NCI-H1048 (cell line): ENCODE measurements around the gene SLC1A4.
"Not testable (repeated sequence)": the region's sequence is repeated elsewhere in the genome, so short reads cannot be mapped to it uniquely, and the experiment has no call there.

ENCODE experiments used
- DNase-seq: peaks from one replicate; lab custom pipeline; 2025; lab: John Stamatoyannopoulos, UW

SLC1A4 gene

DNA sequence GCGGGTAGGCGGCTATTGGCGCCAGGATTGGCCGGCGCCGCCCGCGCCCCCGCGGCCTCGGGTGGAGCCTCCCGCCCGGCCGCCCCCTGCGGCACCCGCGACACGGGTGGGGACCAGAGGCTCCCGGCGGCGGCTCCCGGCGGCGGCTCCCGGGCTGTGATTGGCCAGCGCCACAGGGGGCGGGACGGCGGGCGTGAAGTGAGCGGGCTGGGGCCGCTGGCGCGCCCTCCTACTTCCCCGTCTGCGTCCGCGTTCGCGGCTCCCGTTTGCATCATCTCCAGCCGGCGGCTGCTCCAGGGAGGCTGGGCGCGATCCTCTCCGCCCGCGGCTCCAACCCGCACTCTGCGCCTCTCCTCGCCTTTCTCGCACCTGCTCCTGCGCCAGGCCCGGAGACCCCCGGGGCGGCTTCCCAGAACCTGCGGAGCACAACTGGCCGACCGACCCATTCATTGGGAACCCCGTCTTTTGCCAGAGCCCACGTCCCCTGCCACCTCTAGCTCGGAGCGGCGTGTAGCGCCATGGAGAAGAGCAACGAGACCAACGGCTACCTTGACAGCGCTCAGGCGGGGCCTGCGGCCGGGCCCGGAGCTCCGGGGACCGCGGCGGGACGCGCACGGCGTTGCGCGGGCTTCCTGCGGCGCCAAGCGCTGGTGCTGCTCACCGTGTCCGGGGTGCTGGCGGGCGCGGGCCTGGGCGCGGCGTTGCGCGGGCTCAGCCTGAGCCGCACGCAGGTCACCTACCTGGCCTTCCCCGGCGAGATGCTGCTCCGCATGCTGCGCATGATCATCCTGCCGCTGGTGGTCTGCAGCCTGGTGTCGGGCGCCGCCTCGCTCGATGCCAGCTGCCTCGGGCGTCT, at the start of gene SLC1A4:
Gene SLC1A4 (plus strand): TSS at position 274 of the 856 bp plus-strand sequence. CDS start 245 bp downstream, at position 519.
- peak; percentile 59 for DNase-seq

DNA sequence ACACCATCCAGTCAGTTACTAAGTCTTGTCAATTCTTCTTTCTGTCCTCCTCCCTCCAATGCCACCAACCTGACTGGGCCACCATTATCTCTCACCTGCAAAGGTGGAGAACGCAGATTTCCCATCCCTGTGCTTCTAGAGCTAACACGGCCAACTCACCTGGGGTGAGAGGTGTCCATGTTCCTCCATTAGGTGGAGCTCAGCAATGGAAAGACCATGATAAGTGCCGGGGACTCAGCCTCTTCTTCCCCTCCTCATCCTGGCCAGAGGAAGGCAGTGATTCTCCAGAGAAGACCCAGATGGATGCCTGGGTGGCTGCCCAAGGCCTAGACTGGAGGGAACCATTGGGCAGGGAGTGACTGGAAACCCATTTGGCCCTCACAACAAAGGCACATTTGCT, 48.1 kb upstream of the SLC1A4 start:
- no peak for DNase-seq

DNA sequence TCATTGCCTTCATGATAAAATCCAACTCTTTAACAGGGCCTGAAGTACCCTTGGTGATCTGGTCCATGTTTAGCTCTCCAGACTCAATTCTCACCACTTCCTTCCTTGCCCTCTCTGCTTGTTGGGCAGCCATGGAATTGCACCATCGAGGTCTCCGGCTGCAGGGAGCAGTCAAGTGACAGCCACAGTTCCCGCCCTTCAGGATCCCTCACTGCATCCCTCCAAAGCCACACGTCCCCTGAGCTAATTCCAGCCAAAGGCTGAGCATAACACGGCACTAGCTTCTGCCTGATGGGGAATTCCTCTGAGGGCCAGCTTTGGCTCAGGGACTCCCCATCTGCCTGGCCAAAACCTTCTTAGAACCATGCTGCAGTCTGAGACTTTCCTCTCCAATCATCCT, 47.4 kb upstream of the SLC1A4 start:
- DNase-seq: no peak

DNA sequence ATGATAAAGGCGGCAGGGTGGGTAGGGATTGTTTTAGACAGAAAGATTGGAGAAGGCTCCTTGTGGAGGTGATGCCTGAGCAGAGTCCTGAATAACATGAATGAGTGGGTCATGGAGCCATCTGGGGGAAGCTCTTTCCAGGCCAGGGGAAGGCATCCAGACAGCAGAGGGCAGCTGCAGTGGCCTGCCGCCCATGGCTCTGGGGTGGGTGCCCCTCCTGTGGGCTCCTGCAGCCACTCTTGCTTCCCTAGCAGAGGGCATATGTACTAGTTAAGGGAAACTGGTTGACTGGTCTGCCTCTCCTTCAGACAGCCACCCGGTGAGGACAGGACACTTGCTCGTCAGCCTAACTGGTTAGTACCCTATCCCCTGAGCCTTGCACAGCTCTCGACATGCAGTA, 46.5 kb upstream of the SLC1A4 start:
- no peak for DNase-seq

DNA sequence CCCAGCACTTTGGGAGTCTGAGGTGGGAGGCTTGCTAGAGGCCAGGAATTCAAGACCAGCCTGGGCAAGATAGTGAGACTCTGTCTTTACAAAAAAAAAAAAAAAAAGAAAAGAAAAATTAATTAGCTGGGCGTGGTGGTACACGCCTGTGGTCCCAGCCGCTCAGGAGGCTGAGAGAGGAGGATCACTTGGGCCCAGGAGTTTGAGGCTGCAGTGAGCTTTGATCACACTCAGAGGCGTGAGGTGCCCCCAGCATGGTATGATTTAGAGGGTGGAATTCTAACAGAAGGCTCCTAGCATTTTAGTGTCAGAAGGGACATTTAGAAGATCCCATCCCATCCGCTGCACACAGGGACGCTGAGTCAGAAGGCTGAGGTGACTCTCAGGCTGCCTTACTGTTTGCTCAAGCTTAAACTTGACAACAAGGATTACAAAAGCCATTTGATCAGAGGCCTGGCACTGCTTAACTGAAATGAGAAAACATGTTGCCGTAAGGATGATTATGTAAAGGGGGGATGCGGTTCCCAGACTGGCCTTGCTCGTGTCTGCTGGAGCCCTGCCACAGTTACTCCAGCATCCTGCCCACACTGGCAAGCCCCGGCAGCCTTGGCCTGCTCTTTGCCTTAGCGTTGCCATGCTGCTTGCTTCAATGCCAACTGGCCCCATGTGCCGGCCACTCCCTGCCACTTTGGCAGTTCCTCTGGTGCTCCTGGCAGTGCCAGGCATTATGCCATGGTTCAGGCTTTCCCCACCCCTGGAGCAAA, 45.6 kb upstream of the SLC1A4 start:
- DNase-seq: no peak

DNA sequence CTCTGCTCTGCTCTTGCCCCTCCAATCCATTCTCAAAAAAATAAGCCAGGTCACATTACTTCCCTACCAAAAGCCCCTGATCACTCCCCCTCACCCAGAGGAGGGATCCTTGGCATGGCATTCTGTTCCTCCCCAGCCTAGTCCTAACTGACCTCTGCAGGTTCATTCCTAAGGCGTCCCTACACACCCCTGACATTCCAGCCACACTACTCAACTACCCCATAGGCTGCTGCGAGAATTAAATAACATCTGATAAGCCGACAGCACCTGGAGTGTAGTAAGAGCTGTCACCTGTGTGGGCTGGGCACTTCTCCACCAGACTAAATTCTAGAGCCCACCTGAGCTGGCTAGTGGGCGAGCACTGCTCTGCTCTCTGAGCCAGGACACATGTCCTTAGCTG, 44.7 kb upstream of the SLC1A4 start:
- no peak for DNase-seq

DNA sequence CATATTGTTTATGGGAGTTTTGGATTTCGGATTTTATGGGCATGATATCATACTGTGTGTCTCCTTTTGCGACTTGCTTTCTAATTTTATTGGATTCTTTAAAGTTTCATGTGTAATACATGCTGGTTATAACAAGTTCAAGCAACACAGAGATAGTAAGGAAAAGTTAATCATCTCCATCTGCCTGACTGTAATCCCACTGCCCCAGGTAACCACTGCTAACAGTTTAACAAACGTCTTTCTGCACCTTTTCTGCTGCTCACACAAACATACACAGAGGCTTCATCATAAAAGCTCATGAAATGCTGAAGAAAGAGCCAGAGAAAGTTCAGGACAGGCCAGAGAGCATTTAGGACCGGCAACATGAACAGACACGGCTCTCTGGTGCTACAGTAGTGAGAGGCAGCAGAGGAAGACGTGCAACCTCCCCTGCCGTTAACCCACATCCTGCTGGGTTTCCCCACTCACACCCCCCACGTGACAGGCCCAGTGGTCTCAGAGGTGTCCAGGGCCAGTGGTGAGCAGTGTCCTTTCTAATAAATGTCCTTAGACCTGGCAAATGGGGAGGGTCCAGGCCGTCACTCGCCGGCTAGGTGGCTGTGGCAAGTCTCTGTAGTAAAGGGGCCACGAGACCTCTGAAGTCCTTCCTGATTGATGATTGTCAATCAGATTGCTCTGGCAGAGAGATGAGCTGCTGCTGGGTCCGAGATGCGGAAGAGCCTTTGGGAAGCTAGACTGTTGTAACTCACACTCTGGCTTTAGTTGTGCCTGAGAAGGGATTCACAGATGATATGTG, 43.0 kb upstream of the SLC1A4 start:
- DNase-seq: no peak

DNA sequence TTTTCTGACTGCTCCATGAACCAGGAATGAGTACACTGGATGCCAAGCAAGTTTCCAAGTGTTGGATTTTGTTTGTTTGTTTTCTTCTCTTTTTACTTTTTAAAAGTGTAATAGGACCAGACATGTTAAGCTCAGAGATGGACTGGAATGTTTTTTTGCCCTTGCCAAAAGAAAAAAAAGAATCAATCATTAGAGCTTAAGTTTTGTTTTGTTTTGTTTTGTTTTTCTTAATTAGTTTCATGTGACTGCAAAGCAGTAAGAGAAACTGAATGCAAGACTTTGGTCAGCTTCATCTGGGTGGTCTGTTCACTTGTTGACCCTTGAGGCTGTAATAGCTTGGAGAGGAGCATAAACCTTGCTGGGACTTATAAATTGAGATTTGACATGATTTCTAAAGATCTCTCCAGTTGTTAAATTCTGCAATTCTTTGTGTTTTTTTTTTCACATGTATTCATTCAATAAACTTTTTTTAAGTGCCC, 42.4 kb upstream of the SLC1A4 start:
- DNase-seq: no peak

DNA sequence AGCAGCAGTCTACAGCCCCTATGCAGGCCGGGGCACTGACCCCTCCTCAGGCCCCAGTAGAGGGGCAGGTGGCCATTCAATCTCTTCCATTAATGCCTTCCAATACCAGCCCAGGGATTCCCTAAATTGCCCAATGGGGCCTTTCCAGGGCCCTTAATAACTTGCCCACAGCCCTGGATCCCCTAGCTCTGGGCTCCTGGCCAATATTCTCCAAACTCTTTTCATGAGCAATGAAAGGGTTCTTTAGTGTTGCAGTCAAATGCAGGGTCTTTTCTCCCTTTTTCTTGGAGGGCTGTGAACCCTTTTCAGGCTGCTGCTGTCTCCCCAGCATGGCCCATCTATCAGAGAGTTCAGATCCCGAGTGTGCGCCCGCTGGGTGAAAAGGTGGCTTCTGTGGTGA, 41.3 kb upstream of the SLC1A4 start:
- no peak for DNase-seq

DNA sequence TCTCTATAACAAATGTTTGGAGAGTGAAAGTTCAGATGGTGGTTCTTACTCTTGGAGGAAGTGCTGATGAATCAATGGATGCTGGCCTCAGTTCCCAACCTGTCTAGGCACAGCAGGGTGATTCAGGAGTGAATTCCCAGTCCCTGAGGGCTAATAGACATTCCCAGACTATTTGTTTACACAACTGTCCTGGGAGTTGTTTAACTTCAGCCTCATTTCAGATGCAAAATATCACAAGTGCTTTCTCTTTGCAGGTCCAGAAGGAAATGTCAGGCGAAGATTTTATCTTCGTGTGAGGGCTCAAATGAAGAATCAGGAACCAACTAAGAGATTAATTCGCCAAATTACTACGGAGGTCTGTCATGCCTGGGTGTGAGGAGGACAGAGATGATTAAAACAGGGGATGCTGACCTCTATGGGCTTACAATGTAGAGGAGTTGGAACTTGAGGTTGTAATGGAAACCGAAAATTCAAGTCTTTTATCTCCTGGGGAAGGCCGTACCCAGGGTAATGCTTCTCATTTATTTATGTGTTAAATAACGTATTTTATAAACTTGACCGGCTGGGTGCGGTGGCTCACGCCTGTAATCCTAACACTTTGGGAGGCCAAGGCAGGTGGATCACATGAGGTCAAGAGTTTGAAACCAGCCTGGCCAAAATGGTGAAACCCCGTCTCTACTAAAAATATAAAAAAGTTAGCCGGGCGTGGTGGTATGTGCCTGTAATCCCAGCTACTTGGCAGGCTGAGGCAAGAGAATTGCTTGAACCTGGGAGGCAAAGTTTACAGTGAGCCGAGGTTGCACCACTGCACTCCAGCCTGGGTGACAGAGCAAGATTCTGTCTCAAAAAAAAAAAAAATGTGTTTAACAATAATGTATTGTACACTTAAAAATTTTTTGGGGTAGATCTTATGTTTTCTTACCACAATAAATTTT, 38.7 kb upstream of the SLC1A4 start:
- DNase-seq: no peak

DNA sequence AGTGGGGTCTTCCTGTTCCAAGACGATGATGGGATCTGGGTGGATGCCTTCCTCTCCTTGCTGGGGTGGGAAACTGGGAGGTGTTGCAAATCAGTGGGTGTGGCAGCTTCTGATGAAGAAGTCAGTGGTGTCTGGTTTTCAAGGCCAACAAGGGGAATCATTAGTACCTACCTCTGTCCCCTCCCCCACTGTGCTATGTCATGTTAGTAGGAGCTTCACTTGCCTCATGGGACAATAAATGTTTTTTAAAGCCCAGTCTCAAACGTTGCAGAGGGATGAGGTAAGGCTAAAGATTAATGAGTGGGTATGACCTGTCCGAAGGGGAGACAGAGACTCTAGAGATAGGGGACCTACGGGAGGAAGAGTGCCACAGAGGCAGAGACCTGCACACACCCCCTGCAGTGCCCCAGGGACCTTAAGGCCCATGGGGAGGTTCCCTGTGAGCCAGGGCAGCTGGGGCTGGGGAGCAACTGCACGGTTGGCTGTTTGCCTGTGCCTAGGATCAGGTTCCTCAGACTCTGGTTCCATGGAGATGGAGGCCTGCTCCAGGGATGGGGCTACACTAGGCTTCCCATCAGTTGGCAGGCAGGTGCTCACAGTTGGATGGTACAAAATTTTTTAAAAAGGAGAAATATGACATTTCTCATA, 37.8 kb upstream of the SLC1A4 start:
- no peak for DNase-seq

DNA sequence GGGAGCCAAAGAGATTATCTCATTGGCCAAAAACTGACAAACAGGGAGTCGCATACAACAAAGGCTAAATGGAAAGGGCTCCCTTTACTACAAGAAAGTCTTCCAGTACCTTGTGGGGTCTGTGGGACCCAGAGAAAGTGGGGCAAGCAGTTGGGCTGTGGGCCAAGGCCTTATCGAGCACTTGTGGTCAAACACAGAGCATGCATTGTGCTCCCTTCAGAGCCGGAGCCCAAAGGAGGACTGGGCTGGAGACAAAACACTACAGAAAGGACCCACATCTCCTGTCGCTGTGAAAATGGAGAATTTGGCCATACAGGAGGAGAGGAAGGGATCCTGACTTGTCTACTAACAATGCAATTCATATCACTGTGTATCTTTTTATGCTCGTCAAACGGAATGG, 37.1 kb upstream of the SLC1A4 start:
- DNase-seq: no peak

DNA sequence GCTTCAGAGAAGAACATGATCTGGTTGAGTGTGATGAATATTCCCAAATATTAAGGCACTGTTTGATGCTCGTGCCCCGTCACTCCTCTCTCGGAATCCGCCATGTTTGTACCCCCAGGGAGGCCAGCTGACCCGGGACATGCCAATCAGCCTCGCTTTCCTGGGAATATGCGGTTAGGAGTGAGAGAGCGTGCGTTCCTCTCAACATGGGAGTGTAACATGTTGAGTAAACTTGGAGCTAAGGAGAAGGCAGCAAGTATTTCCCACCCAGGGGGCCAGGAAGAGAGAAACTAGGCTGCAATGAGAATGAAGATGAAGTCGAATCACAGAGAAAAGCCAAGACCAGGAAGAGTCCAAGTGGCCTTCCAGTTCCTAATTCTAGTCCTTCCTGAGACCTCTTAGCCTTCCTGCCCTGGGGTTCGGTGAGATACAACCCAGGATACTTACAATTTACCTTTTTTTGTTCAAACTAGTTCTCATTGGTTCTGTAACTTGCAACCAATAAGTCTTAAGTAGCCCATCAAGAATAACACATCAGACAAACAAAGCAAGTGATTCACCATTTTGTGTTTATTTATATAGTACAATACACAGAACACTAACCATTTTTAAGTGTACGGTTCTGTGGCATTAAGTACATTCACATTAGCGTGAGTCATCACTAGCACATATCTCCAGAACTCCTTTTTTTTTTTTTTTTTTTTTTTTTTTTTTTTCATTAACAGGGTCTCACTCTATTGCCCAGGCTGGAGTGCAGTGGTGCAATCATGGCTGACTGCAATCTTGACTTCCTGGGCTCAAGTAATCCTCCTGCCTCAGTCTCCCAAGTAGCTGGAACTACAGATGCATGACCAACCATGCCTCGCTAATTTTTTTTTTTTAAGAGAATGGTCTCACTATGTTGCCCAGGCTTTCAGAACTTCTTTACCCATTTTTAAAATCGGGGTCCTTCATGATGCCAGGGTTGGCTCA, 36.4 kb upstream of the SLC1A4 start:
- no peak for DNase-seq

DNA sequence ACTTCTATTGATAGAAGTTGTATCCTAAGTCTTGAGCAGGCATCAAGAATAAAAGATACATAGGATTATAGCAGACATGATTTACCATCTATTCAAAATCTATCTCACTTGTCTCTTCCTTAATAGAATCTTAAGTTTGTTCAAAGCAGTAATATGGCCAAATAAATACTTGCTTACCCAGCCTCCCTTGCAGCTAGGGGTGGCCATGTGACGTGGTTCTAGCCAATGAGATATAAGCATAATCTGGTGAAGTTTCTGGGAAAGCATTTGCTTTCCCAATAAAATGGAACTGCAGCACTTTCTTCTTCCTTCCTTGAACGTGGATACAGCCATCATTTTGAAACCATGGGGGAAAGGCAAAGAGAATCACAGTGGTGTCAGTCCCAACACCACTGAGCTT, 33.7 kb upstream of the SLC1A4 start:
- DNase-seq: no peak

DNA sequence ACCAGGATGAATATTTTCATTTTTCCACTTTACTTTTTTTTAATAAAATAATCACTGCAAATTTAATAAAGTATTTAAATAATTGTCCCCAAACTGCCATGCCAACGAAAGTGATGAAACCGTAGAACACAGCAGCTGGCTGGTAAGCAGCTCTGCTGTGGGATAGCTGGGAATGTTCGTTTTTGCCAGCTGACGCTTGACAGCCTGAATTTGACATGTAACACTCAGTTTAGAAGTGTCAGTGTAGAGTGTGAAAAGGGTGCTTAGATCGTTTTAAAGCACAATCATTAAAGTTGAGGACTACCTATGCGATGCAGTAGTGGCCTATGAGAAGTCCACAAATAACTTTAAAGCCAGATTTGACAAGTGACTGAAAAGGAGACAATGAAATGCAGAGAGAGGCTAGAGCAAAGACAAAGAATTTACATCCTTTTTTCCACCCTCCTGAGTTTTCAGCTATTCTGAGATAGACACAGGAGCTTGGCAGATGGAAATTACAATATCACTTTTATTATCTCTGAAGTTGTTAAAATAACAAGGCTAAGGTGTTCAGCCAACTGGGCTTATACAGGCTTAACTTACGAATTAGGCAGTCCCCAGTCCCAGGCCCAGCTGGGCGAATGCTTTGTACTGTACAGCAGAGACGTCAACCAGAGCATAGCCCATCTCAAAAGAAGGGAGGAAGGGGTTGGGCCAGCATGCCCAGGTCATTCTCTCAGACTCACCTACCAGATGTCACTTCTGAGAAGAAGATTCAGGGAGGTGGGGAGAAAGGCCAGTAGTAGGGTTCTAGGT, 31.9 kb upstream of the SLC1A4 start:
- no peak for DNase-seq

DNA sequence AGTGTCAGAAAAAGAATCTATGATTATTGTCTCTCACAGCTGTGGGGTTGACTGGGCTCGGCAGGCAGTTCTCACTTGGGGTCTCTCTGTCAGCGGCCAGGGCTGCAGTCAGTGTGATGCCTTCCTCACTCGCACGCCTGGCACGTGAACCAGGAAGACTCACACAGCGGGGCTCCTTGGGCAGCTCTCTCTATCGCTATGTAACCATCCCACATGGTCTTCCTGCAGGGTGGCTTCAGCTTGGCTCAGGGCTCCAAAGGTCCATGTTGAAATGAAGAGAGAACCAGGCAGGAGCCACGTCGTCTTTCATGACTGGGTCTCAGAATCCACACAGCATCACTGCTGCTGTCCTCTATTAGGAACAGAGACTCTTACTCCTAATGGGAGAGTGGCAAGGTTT, 30.6 kb upstream of the SLC1A4 start:
- no peak for DNase-seq

DNA sequence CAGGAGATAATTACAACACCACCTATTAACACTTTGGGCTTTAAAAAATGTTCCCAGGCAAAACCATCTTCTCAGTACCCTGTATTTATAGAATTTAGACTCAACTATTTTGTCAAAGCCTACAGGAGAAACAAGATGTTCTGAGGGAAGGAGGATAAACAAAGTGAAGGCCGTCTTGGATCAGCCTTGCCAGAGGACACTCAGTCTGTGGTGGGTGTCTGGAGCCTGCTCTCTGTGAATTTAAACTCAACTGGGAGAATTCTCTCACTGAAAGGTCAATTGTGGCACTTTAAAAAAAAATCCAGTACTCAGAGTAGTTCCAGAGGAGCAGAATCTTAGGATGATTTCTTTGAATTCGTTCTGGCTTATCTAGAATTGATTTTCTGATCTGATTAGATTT, 28.4 kb upstream of the SLC1A4 start:
- no peak for DNase-seq

DNA sequence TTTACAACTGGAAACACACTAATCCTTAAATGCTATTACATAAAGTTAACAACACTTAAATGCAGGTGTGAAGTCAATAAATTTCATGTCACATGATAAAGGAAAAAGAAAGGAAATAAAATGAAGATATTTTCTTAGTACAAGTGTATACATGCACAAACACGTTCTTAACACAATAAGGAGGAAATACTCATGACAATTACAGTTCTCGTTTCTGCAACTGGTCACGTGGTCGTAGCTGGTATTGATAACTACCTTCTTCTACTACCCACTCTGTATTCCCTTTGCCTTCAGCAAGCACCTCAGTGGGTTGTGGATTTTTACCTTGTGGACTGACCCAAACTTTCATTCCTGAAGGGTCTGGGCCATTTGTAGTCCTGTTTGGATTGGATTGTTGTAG, 26.1 kb upstream of the SLC1A4 start:
- not testable (repeated sequence) for DNase-seq

DNA sequence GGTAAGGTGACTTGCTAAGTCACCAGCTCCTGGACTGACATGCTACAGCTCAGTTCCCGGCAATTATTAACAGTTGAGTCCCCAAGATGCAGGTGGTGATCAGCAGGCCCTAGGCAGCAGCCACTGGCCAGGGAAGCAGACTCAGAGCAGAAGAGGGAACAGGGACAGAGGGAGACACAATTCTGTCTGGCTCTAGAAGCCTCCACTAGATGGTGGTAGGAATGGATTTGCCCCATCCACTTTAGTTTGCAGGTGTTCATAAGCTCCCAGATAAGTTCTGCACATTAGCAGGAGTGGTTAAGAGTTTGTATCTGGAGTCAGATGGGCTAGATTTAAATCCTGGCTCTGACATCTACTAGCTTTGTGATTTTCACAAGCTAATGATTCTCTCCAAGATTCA, 25.5 kb upstream of the SLC1A4 start:
- DNase-seq: no peak
